G401 (cell line): ENCODE results near the gene PREP. TPM values are rescaled to one million over a fixed set of nuclear protein-coding genes. Genes with fewer than 3 reads are reported as not detected.

Source experiments
- DNase-seq: peaks from one replicate; pipeline ENCODE4 v3.0.0-alpha.2; 2015; ENCODE audit warnings: low spot score
- in situ Hi-C: cut with HindIII; loops from 2 replicates; pipeline ENCODE4 v1.10.0; 2016; ENCODE audit warnings: low sequenced_read_pairs, mixed read lengths
- total RNA-seq: library from RNA; depleted of rRNA; stranded (reverse); fragments of >200 nt; shearing (Covaris generic); gene quantifications from 2 replicates; pipeline ENCODE4 v1.2.3, GENCODE V29; 2014

PREP gene
- total RNA-seq, 1 experiment from 2014 or later = 91.5 TPM

DNA sequence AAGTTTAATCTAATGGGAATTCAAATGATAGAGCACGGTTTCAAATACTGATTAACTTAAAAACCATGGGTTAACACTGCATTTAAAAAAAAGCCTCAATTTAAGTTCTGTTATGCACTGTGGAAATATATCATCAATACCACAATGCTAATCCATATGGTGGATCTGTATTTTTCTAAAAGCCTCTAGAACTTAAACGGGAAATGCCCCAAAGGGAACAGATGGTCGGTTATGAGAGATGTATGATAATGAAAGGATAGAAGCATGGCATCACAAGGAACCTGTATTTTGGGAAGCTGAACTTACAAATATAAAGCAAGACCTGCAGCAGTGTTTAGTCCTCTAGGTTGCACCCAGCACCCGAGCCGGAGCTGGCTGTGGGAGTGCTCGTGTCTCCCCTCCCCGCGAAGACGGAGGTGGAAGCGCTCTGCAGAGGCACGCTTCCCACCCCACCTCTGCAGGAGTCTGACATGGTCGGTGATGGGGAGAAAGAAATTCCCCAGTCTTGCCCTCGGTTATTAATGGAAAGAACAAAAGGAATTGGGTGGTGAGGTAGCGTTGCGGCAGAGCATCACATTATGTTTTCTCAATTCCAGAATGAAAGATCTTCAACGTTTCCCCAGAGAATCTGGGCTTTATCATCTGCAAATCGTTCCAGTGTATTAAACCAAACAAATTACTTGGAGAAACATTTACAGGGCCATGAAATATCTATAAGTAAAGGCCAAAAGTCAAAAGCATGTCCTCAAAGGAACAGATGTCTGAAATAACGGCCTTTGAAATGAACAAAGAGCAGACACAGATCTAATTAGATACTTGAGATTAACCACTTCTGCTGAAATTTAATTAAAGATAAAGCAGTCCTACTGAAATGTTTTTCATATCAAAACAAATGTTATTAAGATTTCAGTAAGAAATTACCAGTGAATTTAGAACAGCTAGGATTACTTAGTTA, 120.0 kb downstream of the PREP start:
- no peak for DNase-seq
- in situ Hi-C loops = no loop called here

DNA sequence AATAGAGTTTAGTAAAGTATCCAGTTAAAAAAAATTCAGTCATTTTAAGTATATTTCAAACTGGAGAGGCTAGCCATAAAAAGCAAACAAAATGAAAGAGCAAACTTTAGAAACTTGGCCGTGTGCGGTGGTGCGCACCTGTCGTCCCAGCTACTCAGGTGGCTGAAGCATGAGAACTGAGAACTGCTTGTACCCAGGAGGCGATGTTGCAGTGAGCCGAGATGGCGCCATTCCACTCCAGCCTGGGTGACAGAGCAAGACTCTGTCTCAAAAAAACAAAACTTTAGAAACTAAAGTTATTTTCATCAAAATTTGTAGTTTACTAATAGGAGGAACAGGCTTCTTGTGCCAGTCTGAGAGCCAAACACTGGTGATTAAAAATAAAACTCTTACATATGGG, 122.8 kb downstream of the PREP start:
- in situ Hi-C loops = no loop called here
- no peak for DNase-seq

DNA sequence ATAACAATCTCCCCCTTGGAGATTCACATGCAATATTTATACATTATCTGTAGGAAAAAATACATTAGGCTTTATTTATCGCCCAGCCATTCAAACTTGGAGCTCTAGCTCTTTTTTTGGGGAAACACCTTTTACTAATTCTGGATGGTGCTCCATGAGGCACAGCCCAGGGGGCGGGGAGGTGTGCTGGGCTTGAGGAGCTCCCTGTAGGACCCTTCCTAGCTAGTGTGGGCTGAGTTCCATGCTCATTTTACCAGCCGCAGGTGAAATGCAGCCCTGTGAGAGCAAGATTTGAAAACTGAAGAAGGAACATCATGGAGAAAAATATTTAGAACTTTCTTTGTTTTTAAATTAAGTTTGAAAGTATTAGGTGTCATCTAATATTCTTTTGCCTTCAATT, 123.4 kb downstream of the PREP start:
- in situ Hi-C loops = no loop called here

DNA sequence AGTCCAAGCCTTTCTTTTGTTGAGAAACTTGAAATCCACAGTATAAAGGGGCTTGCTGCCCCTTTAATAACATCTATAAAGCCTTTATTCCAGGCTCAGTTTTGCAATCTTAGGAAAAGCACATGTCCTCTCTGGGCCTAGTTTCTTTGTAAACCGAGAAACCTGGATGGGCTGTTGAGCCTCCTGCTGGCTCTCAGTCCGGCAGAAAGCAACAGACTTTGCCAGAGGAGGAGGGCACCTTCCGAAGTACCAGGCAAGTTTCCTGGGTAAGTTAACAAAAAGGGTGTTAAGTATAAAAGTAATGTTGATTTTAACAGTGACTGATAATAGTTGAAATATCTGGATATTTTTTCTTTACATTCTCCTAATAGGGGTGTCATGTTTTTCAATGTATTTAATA, 124.1 kb downstream of the PREP start:
- in situ Hi-C loops = no loop called here
- no peak for DNase-seq

More for the DNA sequence above, 123.4 kb downstream of the PREP start:
- no peak for DNase-seq

DNA sequence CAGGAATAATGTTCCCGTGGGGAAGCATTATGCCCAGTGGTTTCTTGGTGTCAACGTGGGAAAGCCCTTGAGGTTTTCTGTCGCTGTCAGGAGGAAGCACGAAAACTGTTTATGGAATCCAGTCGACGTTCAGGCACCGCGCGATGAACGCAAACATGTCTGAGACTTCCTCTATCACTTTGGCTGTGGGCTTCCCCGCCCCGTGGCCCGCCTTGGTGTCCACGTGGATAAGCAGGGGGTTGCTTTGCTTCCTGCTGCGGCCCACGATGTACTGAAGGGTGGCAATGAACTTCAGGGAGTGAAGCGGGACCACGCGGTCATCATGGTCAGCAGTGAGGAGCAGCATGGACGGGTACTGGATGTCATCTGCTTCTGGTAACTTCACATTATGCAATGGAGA, 124.8 kb downstream of the PREP start:
- DNase-seq = no peak
- in situ Hi-C loops = no loop called here

DNA sequence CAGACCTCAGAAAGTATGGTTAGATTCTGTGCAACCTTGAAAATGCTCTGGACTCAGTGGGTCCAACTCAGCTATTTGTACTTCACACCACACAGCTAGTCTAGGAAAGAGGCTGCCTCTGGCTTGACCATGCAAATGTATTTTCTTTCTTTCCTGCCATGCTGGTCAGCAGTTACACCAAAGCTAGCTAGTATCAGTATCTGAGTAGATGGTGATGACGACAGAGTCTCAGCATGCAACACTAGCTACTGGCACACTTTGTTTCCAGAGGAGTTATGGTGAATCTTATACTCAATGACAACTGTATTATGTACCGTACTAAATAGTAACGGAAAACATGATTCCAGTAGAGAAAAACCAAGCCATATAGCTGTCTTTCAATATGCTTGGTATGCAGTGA, 126.5 kb downstream of the PREP start:
- DNase-seq = no peak
- in situ Hi-C loops = no loop called here

DNA sequence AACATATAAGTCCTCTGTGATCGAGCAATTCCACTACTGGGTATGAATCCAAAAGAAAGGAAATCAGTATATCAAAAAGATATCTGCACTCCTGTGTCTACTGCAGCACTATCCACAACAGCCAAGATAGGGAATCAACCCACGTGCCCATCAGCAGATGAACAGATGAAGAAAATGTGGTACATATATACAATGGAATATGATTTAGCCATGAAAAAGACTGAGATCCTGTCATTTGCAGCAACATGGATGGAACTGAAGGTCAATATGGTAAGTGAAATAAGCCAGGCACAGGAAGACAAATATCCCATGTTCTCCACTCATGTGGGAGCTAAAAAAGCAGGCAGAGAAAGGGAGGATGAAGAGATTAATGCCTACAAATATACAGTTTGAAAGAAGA, 127.3 kb downstream of the PREP start:
- in situ Hi-C loops = no loop called here
- DNase-seq = no peak

DNA sequence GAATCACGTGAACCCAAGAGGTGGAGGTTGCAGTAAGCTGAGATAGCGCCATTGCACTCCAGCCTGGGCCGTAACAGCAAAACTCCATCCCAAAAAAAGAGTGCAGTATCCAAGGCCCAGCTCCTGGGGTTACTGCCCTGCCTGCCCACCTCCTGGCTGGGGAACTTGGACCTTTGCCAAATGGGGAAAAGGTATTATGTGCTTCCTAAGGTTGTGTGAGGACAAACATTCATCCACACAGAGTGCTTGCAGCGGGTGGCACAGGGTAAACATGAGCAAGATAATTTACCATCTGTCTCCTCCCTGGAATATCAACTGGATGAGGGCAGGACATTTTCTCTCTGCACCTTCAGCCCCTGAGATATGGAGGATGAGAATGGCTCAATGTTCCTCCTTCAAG, 128.2 kb downstream of the PREP start:
- in situ Hi-C loops = no loop called here
- DNase-seq = no peak

DNA sequence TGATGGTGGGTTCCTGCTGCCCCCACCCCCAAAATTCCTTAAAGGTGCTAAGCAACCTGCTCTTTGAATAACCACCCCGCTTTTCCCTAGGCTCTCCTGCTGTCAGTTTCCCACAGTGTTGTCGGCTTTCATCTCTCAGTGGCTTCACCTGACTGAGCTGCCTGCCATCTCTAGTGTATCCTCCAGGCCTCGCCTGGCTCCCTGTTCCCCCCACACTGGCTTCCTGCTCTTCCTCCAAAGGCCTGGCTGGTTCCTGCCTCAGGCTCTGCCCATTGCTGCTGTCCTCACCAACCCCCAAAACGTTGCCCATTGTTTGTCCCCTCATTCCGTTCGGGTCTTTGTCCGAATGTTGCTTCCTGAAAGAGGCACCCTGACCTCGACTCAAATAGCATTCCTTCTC, 129.3 kb downstream of the PREP start:
- no peak for DNase-seq
- in situ Hi-C loops = no loop called here

DNA sequence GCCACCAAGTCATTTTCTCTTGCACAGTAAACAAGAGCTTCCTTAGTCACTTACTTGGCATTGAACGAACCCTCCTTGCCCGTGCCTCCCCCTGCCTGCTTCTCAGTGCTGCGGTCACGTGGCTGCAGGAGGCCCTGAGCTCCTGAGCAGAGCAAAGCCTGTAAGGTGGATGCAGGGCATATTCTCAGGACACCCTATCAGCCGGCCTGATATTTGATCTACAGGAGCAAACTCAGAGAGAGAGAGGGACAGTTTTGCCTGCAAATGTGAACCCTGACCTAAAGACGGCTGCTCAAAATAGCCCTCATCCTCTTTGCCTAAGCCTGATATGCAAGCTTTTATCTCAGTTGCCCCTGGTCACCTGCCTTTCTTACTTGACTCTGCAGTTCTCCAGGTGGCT, 130.1 kb downstream of the PREP start:
- in situ Hi-C loops = no loop called here
- peak; percentile 41 for DNase-seq

DNA sequence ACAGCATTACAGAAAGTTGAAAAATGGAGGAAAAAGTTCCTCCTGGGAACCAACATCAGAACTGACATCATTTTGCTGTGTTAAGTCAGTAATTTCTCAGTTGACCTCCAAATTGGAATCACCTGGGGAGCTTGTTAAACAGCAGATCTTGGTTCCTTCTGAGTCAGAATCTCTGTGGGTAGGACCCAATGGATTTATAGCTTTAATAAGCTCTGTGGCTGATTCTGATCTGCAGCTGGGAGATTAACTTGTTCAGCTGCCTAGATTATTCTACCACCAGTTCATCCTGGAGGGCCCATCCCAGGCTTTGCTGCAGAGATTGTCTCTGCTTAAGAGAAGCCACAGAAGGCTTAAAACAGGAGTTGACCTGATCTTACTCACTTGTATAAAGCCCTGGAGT, 132.4 kb downstream of the PREP start:
- in situ Hi-C loops = no loop called here
- DNase-seq = no peak

DNA sequence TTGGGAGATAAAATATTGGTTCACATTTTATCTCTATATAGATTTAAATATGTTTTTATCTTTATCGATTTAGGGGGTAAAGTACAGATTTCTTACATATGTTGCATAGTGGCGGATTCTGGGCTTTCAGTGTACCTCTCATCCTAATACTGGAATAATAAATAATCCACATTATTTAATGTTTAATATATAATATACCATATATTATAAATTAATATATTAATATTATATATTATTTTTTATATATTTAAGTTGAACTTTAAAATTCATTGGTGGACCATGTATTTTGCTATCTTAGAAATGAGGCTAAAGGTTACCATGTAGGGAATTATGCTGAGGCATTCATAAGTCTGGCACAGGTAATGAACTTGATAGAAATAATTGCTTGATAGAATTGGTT, 133.5 kb downstream of the PREP start:
- in situ Hi-C loops = no loop called here
- no peak for DNase-seq

DNA sequence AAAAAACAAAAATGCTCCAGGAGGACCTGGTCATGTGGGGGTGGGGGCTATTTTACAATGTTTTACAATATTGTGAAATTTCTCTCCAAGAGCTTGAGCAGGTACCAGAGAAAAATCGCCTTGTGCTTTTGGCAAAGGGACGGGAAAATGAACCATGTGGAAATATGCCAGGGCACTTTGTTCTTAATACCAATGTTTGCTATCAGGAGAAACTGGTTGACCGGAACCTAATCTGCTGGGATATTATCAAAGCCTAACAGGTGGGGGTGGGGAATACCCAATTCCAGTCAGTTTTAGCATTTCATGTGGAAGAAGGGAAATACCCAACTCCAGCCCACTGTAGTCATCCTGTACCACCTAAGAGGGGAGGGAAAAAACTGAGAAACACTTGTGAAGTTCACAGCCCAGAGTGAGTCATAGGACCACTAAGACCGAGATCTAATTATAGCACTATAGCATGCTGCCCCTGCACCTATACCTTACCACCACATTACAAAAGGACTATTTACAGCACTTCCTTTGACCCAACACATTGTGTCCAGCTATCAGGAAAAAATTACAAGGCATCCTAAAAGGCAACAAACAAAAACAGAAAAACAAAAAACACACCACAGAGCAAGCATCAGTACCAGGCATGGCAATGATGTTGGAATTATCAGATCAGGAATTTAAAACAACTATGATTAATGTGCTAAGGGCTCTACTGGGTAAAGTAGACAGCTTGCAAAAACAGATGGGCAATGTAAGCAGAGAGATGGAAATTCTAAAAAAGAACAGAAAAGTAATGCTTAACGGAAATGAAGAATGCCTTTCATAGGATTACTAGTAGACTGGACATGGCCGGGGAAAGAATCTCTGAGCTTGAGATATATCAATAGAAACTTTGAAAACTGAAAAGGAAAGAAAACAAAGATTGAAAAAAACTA, 138.9 kb downstream of the PREP start:
- in situ Hi-C loops = no loop called here

DNA sequence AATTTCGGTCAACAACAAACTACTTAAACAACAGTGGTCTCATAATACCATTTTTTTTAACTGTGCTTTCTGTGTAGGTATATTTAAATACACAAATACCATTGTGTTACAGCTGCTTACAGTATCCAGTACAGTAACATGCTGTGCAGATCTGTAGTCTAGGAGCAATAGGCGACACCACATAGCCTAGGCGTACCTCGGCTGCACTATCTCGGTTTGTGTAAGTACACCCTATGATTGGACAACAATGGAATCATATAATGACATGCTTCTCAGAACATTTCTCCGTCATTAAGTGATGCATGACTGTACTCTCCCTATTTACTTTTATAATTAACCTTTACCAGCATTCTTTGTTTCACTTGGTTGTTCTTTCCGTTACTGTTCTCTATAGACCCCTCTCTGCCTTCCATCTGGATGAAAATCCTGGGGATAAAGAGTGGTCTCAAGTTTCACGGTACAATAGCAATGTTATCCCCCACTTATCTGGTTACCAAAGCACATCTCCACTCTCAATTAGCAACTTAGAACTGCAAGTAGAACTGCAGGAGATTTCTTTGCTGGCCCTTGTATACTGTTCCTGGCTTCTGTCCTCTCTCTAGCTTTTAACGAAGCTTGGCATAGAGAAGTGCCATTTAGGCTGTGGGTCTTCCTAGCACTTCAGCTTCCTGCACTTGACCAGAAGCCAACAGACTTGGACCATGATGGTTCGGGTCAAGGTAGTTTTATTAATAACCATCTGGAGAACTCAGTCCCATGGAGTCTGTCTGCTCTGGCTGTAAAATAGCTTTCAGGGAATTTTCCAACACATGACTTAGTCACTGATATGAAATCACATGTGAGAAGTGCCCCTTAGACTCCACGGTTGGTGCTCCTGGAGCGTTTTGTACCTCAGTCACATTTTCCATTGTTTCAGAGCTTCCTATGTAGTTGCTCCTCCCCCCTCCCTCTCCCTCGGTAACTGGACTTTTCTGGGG, 142.7 kb downstream of the PREP start:
- in situ Hi-C loops = no loop called here
- no peak for DNase-seq

More for the DNA sequence above, 138.9 kb downstream of the PREP start:
- no peak for DNase-seq

DNA sequence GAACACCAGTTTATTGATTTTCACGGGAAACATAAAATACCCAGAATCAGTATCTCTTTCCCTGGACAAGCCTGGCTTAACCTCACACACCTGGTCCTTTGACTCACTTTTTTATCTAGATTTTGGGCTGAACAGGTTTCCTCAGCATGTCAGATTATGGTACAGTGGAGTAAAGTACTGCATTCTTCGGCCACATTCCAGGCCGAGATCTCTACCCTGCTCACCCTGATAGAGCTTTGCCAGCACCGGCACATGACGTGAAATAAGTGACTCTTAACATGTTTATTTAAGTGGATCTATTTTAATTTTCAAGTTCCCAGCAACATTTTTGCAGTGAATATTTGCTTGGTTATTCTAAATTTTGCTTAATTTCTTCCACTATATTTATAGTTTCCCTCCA, 144.1 kb downstream of the PREP start:
- DNase-seq = no peak
- in situ Hi-C loops = no loop called here

DNA sequence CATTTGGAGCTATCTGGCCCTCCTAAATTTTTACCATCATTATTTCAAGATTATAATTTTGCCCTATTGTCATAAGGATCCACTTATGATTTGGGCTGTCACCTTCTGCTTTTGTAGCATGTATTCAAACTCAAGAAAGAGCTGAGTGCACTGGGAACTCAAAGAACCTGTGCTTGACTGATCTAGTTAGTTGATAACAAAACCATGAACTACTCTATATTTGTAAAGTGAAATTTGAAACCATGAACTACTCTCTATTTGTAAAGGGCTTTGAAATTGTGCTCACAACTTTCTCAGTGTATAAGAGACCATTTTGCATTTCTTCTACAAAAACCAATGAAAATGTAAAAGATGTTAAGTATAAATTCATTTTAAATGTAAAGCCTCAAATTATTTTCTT, 145.5 kb downstream of the PREP start:
- in situ Hi-C loops = no loop called here

DNA sequence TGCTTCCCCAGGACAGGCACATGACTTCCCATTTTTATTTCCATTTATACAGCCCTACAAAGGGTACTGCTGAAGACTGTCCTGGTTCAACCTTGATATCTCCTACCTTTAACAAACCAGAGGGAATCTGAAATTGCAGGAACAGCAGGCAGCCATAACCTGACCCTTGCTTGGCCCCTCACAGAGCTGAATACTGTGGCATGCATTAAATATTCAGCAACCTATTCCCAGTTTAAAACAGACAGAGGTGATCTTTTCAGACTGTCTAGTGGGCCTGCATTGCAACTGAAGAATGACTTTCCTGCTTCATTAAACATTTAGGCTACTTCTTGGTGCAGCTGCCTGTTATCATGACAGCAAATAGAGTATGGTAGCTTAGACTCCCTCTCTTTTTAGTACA, 146.3 kb downstream of the PREP start:
- in situ Hi-C loops = no loop called here
- no peak for DNase-seq

More for the DNA sequence above, 145.5 kb downstream of the PREP start:
- DNase-seq = no peak

DNA sequence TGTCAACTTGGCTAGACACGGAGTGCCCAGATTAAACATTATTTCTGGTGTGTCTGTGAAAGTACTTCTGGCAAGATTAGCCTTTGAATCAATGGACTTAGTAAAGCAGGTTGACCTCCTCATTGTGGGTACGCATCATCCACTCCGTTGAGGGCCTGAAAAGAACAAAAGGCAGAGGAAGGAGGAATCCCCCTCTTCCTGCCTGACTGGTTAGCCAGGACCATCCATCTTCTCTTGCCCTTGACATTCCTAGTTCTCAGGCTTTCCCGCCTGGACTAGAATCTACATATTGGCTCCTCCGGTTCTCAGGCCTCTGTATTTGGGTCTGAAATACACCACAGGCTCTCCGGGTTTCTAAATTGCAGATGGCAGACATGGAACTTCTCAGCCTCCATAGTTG, 149.1 kb downstream of the PREP start:
- in situ Hi-C loops = no loop called here
- DNase-seq = no peak

DNA sequence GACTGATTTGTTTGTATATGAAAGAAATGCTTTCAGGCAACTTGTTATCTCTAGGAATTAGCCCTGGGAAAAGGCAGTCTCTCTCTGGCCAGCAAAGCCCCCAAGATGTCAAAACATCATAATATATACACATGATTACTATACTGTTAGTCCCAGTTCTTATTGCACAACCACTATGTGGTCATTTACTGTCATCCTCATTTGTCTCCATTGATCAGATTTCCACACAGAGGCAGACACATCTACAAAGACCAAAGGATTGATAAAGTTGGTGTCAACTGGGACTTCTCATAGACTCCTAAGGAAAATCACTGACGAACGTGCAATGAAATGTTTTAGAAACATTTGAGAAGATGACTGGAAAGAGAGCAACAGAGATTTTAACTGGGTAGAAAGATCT, 151.2 kb downstream of the PREP start:
- in situ Hi-C loops = no loop called here
- DNase-seq = no peak
